Glutamatergic neuron (in vitro differentiated cells): ENCODE results near the gene UTP18. TPM values are rescaled to one million over a fixed set of nuclear protein-coding genes. Genes with fewer than 3 reads are reported as not detected.

Experiments used
- DNase-seq: peaks from one replicate; pipeline ENCODE4 v3.0.0; 2022
- H3K27ac Mint-ChIP-seq: one replicate; pipeline ENCODE4 v1.8.0; 2020; ENCODE audit warnings: mild to moderate bottlenecking, mixed read lengths, inconsistent platforms; ENCODE audit not compliant: unreplicated experiment
- H3K27me3 Mint-ChIP-seq: one replicate; pipeline ENCODE4 v1.8.0; 2020; ENCODE audit warnings: mild to moderate bottlenecking, moderate library complexity, mixed read lengths, inconsistent platforms; ENCODE audit not compliant: unreplicated experiment
- H3K36me3 Mint-ChIP-seq: one replicate; pipeline ENCODE4 v1.8.0; 2020; ENCODE audit warnings: mild to moderate bottlenecking, mixed read lengths, inconsistent platforms; ENCODE audit not compliant: unreplicated experiment
- H3K4me1 Mint-ChIP-seq: one replicate; pipeline ENCODE4 v1.8.0; 2020; ENCODE audit warnings: mild to moderate bottlenecking, low read depth, mixed read lengths, inconsistent platforms; ENCODE audit not compliant: unreplicated experiment
- H3K4me3 Mint-ChIP-seq: one replicate; pipeline ENCODE4 v1.8.0; 2020; ENCODE audit warnings: mild to moderate bottlenecking, mixed read lengths, inconsistent platforms; ENCODE audit not compliant: unreplicated experiment
- H3K9me3 Mint-ChIP-seq: one replicate; pipeline ENCODE4 v1.8.0; 2020; ENCODE audit warnings: mild to moderate bottlenecking, moderate library complexity, mixed read lengths, inconsistent platforms; ENCODE audit not compliant: unreplicated experiment
- total RNA-seq: library from RNA; stranded (reverse); fragmentation: NEBNext Ultra II Directional; extraction: Animal tissue kit (Norgen Biotek cat#: 25700); gene quantifications from one replicate; pipeline ENCODE4 v1.2.1, GENCODE V29; 2021; ENCODE audit not compliant: unreplicated experiment
- TF ChIP-seq, protein P1 (sequence below): fragments of 200-600 bp; sonication (generic); IDR thresholded peaks from one replicate; pipeline ENCODE4 v1.5.0; 2021; ENCODE audit not compliant: partially characterized antibody, unreplicated experiment

UTP18 gene
- total RNA-seq, 1 donor from 2014 or later, result 23.9 TPM

- Mint-ChIP-seq H3K4me3 (peak overlapping the region; percentile 81), H3K27me3 (peaks cover 12% of the 10 kb centered on the region), H3K27ac (peak overlapping the region; percentile 52), H3K4me1 (peaks cover 17% of the 10 kb centered on the region), H3K9me3 (peaks cover 8% of the 10 kb centered on the region), H3K36me3 (no peaks in the 10 kb centered on the region)
- TF ChIP-seq, protein P1, sequence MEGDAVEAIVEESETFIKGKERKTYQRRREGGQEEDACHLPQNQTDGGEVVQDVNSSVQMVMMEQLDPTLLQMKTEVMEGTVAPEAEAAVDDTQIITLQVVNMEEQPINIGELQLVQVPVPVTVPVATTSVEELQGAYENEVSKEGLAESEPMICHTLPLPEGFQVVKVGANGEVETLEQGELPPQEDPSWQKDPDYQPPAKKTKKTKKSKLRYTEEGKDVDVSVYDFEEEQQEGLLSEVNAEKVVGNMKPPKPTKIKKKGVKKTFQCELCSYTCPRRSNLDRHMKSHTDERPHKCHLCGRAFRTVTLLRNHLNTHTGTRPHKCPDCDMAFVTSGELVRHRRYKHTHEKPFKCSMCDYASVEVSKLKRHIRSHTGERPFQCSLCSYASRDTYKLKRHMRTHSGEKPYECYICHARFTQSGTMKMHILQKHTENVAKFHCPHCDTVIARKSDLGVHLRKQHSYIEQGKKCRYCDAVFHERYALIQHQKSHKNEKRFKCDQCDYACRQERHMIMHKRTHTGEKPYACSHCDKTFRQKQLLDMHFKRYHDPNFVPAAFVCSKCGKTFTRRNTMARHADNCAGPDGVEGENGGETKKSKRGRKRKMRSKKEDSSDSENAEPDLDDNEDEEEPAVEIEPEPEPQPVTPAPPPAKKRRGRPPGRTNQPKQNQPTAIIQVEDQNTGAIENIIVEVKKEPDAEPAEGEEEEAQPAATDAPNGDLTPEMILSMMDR, result no peak
- no peak for DNase-seq
Observed at GRCh38 chr17:51257150-51258081, 2.9 kb upstream of the UTP18 start.

DNA sequence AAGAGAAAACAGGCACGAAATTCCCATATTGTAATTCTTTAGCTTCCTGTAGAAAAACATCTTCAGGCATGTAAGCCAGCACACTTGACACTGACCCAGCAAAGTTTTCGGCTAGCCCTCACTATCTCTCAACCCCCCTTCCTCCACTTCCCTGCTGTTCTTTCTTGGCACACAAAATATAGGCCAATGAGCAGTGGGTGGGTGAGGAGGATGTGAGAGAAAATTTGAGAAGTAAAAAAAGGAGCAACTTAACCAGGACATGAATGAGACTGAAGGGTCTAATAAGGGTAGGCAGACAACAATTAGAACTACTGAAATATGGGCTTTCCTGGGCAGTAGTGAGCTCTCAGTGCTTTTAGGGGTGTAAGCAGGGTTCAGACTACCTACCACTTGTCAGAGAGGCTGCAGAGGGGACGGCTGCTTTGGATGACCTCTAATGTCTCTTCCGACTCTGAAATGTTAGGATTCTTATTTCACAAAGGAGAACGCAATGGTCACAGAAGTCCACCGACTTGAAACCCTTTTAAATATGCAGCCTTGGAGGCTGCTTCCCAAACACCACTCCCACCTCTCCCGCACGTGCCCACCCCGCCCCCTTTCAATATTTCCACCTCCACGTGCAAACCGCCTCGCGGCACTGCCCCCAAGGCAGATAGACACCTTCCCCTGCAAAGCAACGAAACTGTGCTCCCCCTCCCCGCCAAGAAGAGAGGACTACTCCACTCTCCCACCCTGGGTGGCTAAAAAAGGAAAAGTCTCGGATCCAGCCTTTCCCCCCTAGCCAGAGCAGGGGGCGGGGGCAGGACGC, 1.4 kb upstream of the UTP18 start:
- TF ChIP-seq, protein P1, result no peak
- DNase-seq, result peak; percentile 60
- H3K9me3 Mint-ChIP-seq, result peaks cover 11% of the 10 kb centered on the region
- peak overlapping the region; percentile 81 for H3K4me3 Mint-ChIP-seq
- peak overlapping the region; percentile 80 for H3K27ac Mint-ChIP-seq
- H3K4me1 Mint-ChIP-seq, result peaks cover 18% of the 10 kb centered on the region
- peaks cover 12% of the 10 kb centered on the region for H3K27me3 Mint-ChIP-seq
- H3K36me3 Mint-ChIP-seq, result no peaks in the 10 kb centered on the region

GRCh38 chr17:51259564-51260236, 646 bp upstream of the UTP18 start, which contains the start of gene MBTD1:
MBTD1 (minus strand) TSS chr17:51260049; CDS start chr17:51225161, 34,888 bp downstream.
- no peaks in the 10 kb centered on the region for H3K36me3 Mint-ChIP-seq
- TF ChIP-seq, protein P1, result no peak

DNA sequence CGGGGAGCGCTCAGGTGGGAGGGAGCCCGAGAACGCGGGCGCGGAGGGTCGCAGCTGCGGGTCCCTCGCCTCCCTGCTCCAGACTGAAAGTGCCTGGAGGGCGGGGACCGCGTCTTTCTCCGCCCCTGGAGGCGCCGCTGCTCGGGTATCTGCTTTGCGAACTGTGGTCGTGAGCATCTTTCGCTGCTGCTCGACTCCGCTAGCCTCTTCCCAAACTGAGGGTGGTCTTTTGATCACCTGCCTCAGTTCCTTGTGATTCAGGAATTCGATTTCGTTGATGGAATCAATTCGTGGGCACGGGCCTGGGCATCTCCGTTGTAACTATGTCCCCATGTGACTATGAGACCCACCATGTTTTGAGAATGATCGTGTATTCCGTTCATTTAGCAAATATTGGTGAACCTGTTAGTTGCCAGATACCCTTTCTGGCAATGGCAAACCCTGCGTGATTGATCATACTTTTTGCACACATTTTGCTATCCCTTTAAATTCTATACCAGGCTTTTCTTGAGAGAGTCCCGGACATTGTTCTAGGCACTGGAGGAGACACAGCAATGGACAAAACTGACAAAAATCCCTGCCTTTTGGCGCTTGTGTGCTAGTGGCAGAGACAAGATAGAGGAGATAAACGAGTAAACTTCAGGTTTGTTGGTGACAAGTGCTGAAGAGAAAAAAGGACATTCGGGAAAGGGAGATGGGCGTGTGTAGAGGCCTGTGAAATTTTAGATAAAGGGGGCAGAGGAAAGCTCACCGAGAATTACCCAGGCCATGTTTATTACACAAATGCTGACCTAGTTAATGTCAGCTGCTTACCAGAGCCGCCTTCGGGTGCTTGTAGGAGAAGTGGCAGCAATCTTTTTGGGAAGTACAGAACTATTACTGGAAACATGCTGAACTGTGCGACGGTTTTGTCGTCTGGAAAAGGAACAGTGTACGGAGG, 948 bp downstream of the UTP18 start:
- Mint-ChIP-seq H3K4me1 (peaks cover 18% of the 10 kb centered on the region), H3K36me3 (no peaks in the 10 kb centered on the region), H3K9me3 (peaks cover 11% of the 10 kb centered on the region), H3K27ac (peak overlapping the region; percentile 29), H3K4me3 (peak overlapping the region; percentile 85), H3K27me3 (peaks cover 10% of the 10 kb centered on the region)
- TF ChIP-seq, protein P1, result no peak
- DNase-seq, result peak; percentile 90

More at GRCh38 chr17:51259564-51260236, 646 bp upstream of the UTP18 start, which contains the start of gene MBTD1:
- peaks cover 18% of the 10 kb centered on the region for H3K4me1 Mint-ChIP-seq
- peaks cover 11% of the 10 kb centered on the region for H3K9me3 Mint-ChIP-seq
- peaks cover 10% of the 10 kb centered on the region for H3K27me3 Mint-ChIP-seq
- peak within 1 kb of the TSS; percentile 97 for H3K27ac Mint-ChIP-seq
- DNase-seq, result peak; percentile 96
- peak within 1 kb of the TSS; percentile 88 for H3K4me3 Mint-ChIP-seq
